ENCODE results near the gene ITPR1. TPM values are rescaled to one million over a fixed set of nuclear protein-coding genes. Genes with fewer than 3 reads are reported as not detected.

The ITPR1 gene
- total RNA-seq, 1 experiment from 2014 or later = 7.5 TPM

GRCh38 chr3:4511491-4512262, 18.5 kb downstream of the ITPR1 start:
- Mint-ChIP-seq H3K27me3 (ENCODE audit: insufficient read depth, unreplicated experiment) (no peaks in the 10 kb centered on the region), H3K9me3 (ENCODE audit: unreplicated experiment) (no peaks in the 10 kb centered on the region), H3K27ac (ENCODE audit: low read depth, unreplicated experiment) (no peak overlapping the region), H3K4me3 (ENCODE audit: unreplicated experiment) (no peak overlapping the region), H3K36me3 (ENCODE audit: insufficient read depth, unreplicated experiment) (no peaks in the 10 kb centered on the region), H3K4me1 (ENCODE audit: insufficient read depth, unreplicated experiment) (peaks cover 5% of the 10 kb centered on the region)
- intact Hi-C loops (cut with micrococcal nuclease) = no loop called here
- POLR2A ChIA-PET = interaction anchor here (0.9 kb wide), 1 partner anchor 18 kb away, joined by 3 read pairs; the partner anchor contains the start of gene ITPR1
- BruUV-seq (replicated peaks) = no TSS peak
- no peak for DNase-seq (ENCODE audit: unreplicated experiment)
- TF ChIP-seq CTCF (IDR thresholded peaks at IDR 0.05; ENCODE audit: unreplicated experiment) = no peak
- CTCF ChIA-PET = interaction anchor here (0.7 to 1.6 kb wide), 3 partner anchors 18 to 122 kb away, joined by 3 to 5 read pairs (median 3); no protein-coding TSS in a partner anchor

- H3K36me3 Mint-ChIP-seq (ENCODE audit: insufficient read depth, unreplicated experiment) = no peaks in the 10 kb centered on the region
- no peak overlapping the region for H3K27ac Mint-ChIP-seq (ENCODE audit: low read depth, unreplicated experiment)
- ChIA-PET CTCF (interaction anchor here (1.0 to 2.2 kb wide), 2 partner anchors 20 to 121 kb away, joined by 3 to 5 read pairs; partner anchors contain the start of gene ITPR1), POLR2A (no interaction called here)
- DNase-seq (ENCODE audit: unreplicated experiment) = no peak
- H3K4me1 Mint-ChIP-seq (ENCODE audit: insufficient read depth, unreplicated experiment) = no peaks in the 10 kb centered on the region
- no peaks in the 10 kb centered on the region for H3K27me3 Mint-ChIP-seq (ENCODE audit: insufficient read depth, unreplicated experiment)
- H3K4me3 Mint-ChIP-seq (ENCODE audit: unreplicated experiment) = no peak overlapping the region
- no peak for TF ChIP-seq CTCF (IDR thresholded peaks at IDR 0.05; ENCODE audit: unreplicated experiment)
- no TSS peak for BruUV-seq (replicated peaks)
- H3K9me3 Mint-ChIP-seq (ENCODE audit: unreplicated experiment) = no peaks in the 10 kb centered on the region
- intact Hi-C loops (cut with micrococcal nuclease) = no loop called here
Observed at GRCh38 chr3:4512895-4513616, 19.9 kb downstream of the ITPR1 start.

- ChIA-PET CTCF (interaction anchor here (2.2 kb wide), 1 partner anchor 119 kb away, joined by 5 read pairs; no protein-coding TSS in a partner anchor), POLR2A (interaction anchor here (1.3 kb wide), 1 partner anchor 21 kb away, joined by 6 read pairs; the partner anchor contains the start of gene ITPR1)
- no peak overlapping the region for H3K4me3 Mint-ChIP-seq (ENCODE audit: unreplicated experiment)
- no peaks in the 10 kb centered on the region for H3K36me3 Mint-ChIP-seq (ENCODE audit: insufficient read depth, unreplicated experiment)
- DNase-seq (ENCODE audit: unreplicated experiment) = no peak
- no peaks in the 10 kb centered on the region for H3K9me3 Mint-ChIP-seq (ENCODE audit: unreplicated experiment)
- no TSS peak for BruUV-seq (replicated peaks)
- no peak for TF ChIP-seq CTCF (IDR thresholded peaks at IDR 0.05; ENCODE audit: unreplicated experiment)
- no peak overlapping the region for H3K27ac Mint-ChIP-seq (ENCODE audit: low read depth, unreplicated experiment)
- intact Hi-C loops (cut with micrococcal nuclease) = no loop called here
- no peaks in the 10 kb centered on the region for H3K4me1 Mint-ChIP-seq (ENCODE audit: insufficient read depth, unreplicated experiment)
- H3K27me3 Mint-ChIP-seq (ENCODE audit: insufficient read depth, unreplicated experiment) = no peaks in the 10 kb centered on the region
Observed at GRCh38 chr3:4514321-4514720, 21.2 kb downstream of the ITPR1 start.

GRCh38 chr3:4514916-4515315, 21.8 kb downstream of the ITPR1 start:
- H3K4me3 Mint-ChIP-seq (ENCODE audit: unreplicated experiment) = no peak overlapping the region
- H3K27me3 Mint-ChIP-seq (ENCODE audit: insufficient read depth, unreplicated experiment) = no peaks in the 10 kb centered on the region
- no peaks in the 10 kb centered on the region for H3K4me1 Mint-ChIP-seq (ENCODE audit: insufficient read depth, unreplicated experiment)
- no peaks in the 10 kb centered on the region for H3K9me3 Mint-ChIP-seq (ENCODE audit: unreplicated experiment)
- TF ChIP-seq CTCF (IDR thresholded peaks at IDR 0.05; ENCODE audit: unreplicated experiment) = no peak
- CTCF ChIA-PET = interaction anchor here (0.8 to 2.2 kb wide), 2 partner anchors 42 to 119 kb away, joined by 3 to 5 read pairs; no protein-coding TSS in a partner anchor
- BruUV-seq (replicated peaks) = no TSS peak
- no peaks in the 10 kb centered on the region for H3K36me3 Mint-ChIP-seq (ENCODE audit: insufficient read depth, unreplicated experiment)
- POLR2A ChIA-PET = interaction anchor here (1.3 kb wide), 1 partner anchor 21 kb away, joined by 6 read pairs; the partner anchor contains the start of gene ITPR1
- intact Hi-C loops (cut with micrococcal nuclease) = no loop called here
- DNase-seq (ENCODE audit: unreplicated experiment) = no peak
- H3K27ac Mint-ChIP-seq (ENCODE audit: low read depth, unreplicated experiment) = no peak overlapping the region
